Neural cell (in vitro differentiated cells): ENCODE data around the gene ETDC. TPM values are rescaled to one million over a fixed set of nuclear protein-coding genes. Genes with fewer than 3 reads are reported as not detected.

Experiments used
- H2AFZ ChIP-seq: fragments of 200-600, 300-800 bp; sonication (generic), shearing (Covaris generic); 2 replicates; pipeline ENCODE4 v1.6.0; 2014; ENCODE audit warnings: low read depth, mild to moderate bottlenecking, antibody characterized with exemption, low read length, moderate library complexity
- H3F3A ChIP-seq: fragments of 200-600 bp; shearing (Covaris generic); 2 replicates; pipeline ENCODE4 v1.6.1; 2016; ENCODE audit warnings: mild to moderate bottlenecking, moderate library complexity, mixed read lengths, antibody characterized with exemption, low read length; ENCODE audit not compliant: insufficient read depth, poor library complexity, severe bottlenecking
- H3K27ac ChIP-seq: fragments of 200-600, 300-800 bp; sonication (generic), shearing (Covaris generic); 2 replicates; pipeline ENCODE4 v1.5.1; 2014; ENCODE audit warnings: mild to moderate bottlenecking, low read length, moderate library complexity
- H3K27me3 ChIP-seq: fragments of 300-800, 200-600 bp; sonication (generic), shearing (Covaris generic); 2 replicates; pipeline ENCODE4 v1.6.0; 2014; ENCODE audit warnings: mild to moderate bottlenecking, low read depth, low read length, moderate library complexity; ENCODE audit not compliant: insufficient read depth
- H3K36me3 ChIP-seq: fragments of 300-800, 200-600 bp; sonication (generic), shearing (Covaris generic); 2 replicates; pipeline ENCODE4 v1.5.1; 2014; ENCODE audit warnings: mild to moderate bottlenecking, antibody characterized with exemption, low read length, moderate library complexity; ENCODE audit not compliant: insufficient read depth
- H3K4me2 ChIP-seq: fragments of 300-800, 200-600 bp; sonication (generic), shearing (Covaris generic); 2 replicates; pipeline ENCODE4 v1.6.0; 2014; ENCODE audit warnings: mild to moderate bottlenecking, low read length
- H3K4me3 ChIP-seq: fragments of 300-800, 200-600 bp; sonication (generic), shearing (Covaris generic); 2 replicates; pipeline ENCODE4 v1.5.1; 2014; ENCODE audit warnings: mild to moderate bottlenecking, low read length, moderate library complexity
- H3K79me2 ChIP-seq: fragments of 200-600 bp; shearing (Covaris generic); replicated peaks from 2 replicates; pipeline ENCODE4 v1.6.0; 2014; ENCODE audit warnings: mild to moderate bottlenecking, low read length, moderate library complexity; ENCODE audit not compliant: insufficient read depth
- H3K9ac ChIP-seq: fragments of 300-800, 200-600 bp; sonication (generic), shearing (Covaris generic); 2 replicates; pipeline ENCODE4 v1.6.1; 2016; ENCODE audit warnings: mild to moderate bottlenecking, low read length, mixed read lengths
- H3K9me2 ChIP-seq: fragments of 200-600 bp; shearing (Covaris generic); 2 replicates; pipeline ENCODE4 v1.6.1; 2016; ENCODE audit warnings: mild to moderate bottlenecking, low read length, mixed read lengths; ENCODE audit not compliant: insufficient read depth
- H3K9me3 ChIP-seq: fragments of 200-600, 300-800 bp; sonication (generic), shearing (Covaris generic); 2 replicates; pipeline ENCODE4 v1.6.1; 2016; ENCODE audit warnings: mild to moderate bottlenecking, mixed run types, low read length, moderate library complexity, mixed read lengths
- H4K20me1 ChIP-seq: fragments of 200-600 bp; shearing (Covaris generic); 2 replicates; pipeline ENCODE4 v1.6.1; 2016; ENCODE audit warnings: mild to moderate bottlenecking, mixed run types; ENCODE audit not compliant: insufficient read depth
- EP300 ChIP-seq: fragments of 450-650 bp; conservative IDR thresholded peaks from 2 replicates; pipeline ENCODE4 v1.6.1; 2014; ENCODE audit warnings: antibody characterized with exemption, mild to moderate bottlenecking, moderate library complexity; ENCODE audit not compliant: poor library complexity, severe bottlenecking
- EZH2 ChIP-seq: fragments of 200-600, 300-800 bp; shearing (Covaris generic), sonication (generic); IDR thresholded peaks from 2 replicates; pipeline ENCODE4 v1.6.1; 2014; ENCODE audit warnings: antibody characterized with exemption, low read length, borderline replicate concordance, mild to moderate bottlenecking; ENCODE audit not compliant: insufficient read depth, poor library complexity, severe bottlenecking
- MXI1 ChIP-seq: fragments of 450-650 bp; conservative IDR thresholded peaks from 2 replicates; pipeline ENCODE4 v1.6.1; 2014; ENCODE audit warnings: antibody characterized with exemption, mild to moderate bottlenecking; ENCODE audit not compliant: poor library complexity, severe bottlenecking
- POLR2AphosphoS5 ChIP-seq: IDR thresholded peaks from 2 replicates; pipeline ENCODE4 v1.6.1; 2012
- RAD21 ChIP-seq: fragments of 450-650 bp; conservative IDR thresholded peaks from 2 replicates; pipeline ENCODE4 v1.6.1; 2014; ENCODE audit warnings: antibody characterized with exemption, mild to moderate bottlenecking, moderate library complexity
- SMC3 ChIP-seq: fragments of 450-650 bp; conservative IDR thresholded peaks from 2 replicates; pipeline ENCODE4 v1.6.1; 2014; ENCODE audit warnings: antibody characterized with exemption, mild to moderate bottlenecking, moderate library complexity; ENCODE audit not compliant: poor library complexity
- TAF1 ChIP-seq: IDR thresholded peaks from 2 replicates; pipeline ENCODE4 v1.6.1; 2012; ENCODE audit warnings: low read depth
- polyA plus RNA-seq: library from polyadenylated mRNA; depleted of rRNA; stranded (reverse); fragments of >200 nt; gene quantifications from 2 replicates; pipeline ENCODE4 v1.2.3, GENCODE V29; 2014
- TF ChIP-seq, protein P1 (sequence below): fragments of 450-650 bp; IDR thresholded peaks from 2 replicates; pipeline ENCODE4 v1.5.1; 2014; ENCODE audit warnings: antibody characterized with exemption, mild to moderate bottlenecking, moderate library complexity; ENCODE audit not compliant: poor library complexity, severe bottlenecking
- TF ChIP-seq, protein P2 (sequence below): IDR thresholded peaks from 2 replicates; pipeline ENCODE4 v1.6.1; 2012; ENCODE audit warnings: borderline replicate concordance

ETDC gene
- polyA plus RNA-seq, 1 donor from 2014 or later, result not detected

DNA sequence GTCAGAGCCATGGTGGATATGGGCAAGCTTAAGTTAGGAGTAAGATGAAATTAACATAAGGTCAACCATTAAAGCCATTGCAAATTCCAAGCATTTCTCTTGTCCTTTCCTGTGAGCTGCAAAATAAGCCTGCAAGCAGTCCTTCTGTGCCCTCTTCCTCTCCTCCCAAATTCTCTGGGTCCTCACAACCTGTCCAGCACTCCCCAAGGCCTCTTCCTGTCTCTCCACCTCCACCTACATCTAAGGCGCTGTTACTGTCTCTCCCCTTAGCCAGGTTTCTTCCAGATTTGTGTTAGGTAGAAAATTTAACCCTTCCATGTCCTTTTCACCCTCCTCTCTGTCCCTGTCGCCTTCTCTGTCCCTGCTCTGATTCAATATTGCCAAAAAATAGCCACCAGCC lies 22.2 kb downstream of the ETDC start:
- H2AFZ ChIP-seq, result no peak overlapping the region
- no peak overlapping the region for H3K4me3 ChIP-seq
- TF ChIP-seq, protein P1, sequence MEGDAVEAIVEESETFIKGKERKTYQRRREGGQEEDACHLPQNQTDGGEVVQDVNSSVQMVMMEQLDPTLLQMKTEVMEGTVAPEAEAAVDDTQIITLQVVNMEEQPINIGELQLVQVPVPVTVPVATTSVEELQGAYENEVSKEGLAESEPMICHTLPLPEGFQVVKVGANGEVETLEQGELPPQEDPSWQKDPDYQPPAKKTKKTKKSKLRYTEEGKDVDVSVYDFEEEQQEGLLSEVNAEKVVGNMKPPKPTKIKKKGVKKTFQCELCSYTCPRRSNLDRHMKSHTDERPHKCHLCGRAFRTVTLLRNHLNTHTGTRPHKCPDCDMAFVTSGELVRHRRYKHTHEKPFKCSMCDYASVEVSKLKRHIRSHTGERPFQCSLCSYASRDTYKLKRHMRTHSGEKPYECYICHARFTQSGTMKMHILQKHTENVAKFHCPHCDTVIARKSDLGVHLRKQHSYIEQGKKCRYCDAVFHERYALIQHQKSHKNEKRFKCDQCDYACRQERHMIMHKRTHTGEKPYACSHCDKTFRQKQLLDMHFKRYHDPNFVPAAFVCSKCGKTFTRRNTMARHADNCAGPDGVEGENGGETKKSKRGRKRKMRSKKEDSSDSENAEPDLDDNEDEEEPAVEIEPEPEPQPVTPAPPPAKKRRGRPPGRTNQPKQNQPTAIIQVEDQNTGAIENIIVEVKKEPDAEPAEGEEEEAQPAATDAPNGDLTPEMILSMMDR, result no peak
- TF ChIP-seq MXI1 (no peak), RAD21 (no peak), EP300 (no peak), SMC3 (no peak), POLR2AphosphoS5 (no peak), EZH2 (no peak), TAF1 (no peak)
- TF ChIP-seq, protein P2, sequence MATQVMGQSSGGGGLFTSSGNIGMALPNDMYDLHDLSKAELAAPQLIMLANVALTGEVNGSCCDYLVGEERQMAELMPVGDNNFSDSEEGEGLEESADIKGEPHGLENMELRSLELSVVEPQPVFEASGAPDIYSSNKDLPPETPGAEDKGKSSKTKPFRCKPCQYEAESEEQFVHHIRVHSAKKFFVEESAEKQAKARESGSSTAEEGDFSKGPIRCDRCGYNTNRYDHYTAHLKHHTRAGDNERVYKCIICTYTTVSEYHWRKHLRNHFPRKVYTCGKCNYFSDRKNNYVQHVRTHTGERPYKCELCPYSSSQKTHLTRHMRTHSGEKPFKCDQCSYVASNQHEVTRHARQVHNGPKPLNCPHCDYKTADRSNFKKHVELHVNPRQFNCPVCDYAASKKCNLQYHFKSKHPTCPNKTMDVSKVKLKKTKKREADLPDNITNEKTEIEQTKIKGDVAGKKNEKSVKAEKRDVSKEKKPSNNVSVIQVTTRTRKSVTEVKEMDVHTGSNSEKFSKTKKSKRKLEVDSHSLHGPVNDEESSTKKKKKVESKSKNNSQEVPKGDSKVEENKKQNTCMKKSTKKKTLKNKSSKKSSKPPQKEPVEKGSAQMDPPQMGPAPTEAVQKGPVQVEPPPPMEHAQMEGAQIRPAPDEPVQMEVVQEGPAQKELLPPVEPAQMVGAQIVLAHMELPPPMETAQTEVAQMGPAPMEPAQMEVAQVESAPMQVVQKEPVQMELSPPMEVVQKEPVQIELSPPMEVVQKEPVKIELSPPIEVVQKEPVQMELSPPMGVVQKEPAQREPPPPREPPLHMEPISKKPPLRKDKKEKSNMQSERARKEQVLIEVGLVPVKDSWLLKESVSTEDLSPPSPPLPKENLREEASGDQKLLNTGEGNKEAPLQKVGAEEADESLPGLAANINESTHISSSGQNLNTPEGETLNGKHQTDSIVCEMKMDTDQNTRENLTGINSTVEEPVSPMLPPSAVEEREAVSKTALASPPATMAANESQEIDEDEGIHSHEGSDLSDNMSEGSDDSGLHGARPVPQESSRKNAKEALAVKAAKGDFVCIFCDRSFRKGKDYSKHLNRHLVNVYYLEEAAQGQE, result no peak
- no peaks in the 10 kb centered on the region for H3K9me3 ChIP-seq
- H3F3A ChIP-seq, result no peaks in the 10 kb centered on the region
- no peaks in the 10 kb centered on the region for H3K9me2 ChIP-seq
- no peak overlapping the region for H3K4me2 ChIP-seq
- no peak overlapping the region for H3K9ac ChIP-seq
- no peaks in the 10 kb centered on the region for H3K27me3 ChIP-seq
- H4K20me1 ChIP-seq, result no peaks in the 10 kb centered on the region
- no peaks in the 10 kb centered on the region for H3K36me3 ChIP-seq
- no peak overlapping the region for H3K27ac ChIP-seq
- H3K79me2 ChIP-seq, result no peaks in the 10 kb centered on the region

DNA sequence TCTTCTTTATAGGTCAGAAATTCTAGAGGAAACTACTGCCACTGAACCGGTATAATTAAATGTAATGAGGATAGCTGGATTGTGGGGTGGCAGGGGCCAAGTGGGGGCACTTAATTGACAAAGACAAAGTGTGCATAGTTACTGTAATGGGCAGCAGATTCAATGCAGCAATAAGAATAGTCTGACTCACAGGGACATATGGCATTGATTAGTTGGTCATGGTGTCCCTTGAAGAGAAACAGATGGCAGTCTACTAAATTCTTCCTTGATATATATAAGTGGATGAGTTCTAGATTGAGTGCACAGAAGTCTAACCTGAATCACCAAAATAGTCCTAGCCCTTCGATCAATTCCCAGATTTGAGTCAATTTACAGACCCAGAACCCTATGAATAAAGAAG lies 31.6 kb downstream of the ETDC start:
- no peak overlapping the region for H3K27ac ChIP-seq
- no peaks in the 10 kb centered on the region for H4K20me1 ChIP-seq
- no peaks in the 10 kb centered on the region for H3K9me2 ChIP-seq
- H3K27me3 ChIP-seq, result no peaks in the 10 kb centered on the region
- no peaks in the 10 kb centered on the region for H3F3A ChIP-seq
- H3K79me2 ChIP-seq, result peaks cover 3% of the 10 kb centered on the region
- no peak overlapping the region for H2AFZ ChIP-seq
- no peak for TF ChIP-seq EZH2
- TF ChIP-seq, protein P2, result no peak
- no peak for TF ChIP-seq EP300
- TF ChIP-seq SMC3, result no peak
- TF ChIP-seq, protein P1, result no peak
- no peak for TF ChIP-seq RAD21
- no peak for TF ChIP-seq TAF1
- TF ChIP-seq POLR2AphosphoS5, result no peak
- no peak for TF ChIP-seq MXI1
- no peaks in the 10 kb centered on the region for H3K36me3 ChIP-seq
- no peak overlapping the region for H3K9ac ChIP-seq
- H3K9me3 ChIP-seq, result no peaks in the 10 kb centered on the region
- H3K4me3 ChIP-seq, result peak overlapping the region; percentile 10
- no peak overlapping the region for H3K4me2 ChIP-seq
